Measurements from ENCODE around the gene ABCB8.

ABCB8 gene

DNA sequence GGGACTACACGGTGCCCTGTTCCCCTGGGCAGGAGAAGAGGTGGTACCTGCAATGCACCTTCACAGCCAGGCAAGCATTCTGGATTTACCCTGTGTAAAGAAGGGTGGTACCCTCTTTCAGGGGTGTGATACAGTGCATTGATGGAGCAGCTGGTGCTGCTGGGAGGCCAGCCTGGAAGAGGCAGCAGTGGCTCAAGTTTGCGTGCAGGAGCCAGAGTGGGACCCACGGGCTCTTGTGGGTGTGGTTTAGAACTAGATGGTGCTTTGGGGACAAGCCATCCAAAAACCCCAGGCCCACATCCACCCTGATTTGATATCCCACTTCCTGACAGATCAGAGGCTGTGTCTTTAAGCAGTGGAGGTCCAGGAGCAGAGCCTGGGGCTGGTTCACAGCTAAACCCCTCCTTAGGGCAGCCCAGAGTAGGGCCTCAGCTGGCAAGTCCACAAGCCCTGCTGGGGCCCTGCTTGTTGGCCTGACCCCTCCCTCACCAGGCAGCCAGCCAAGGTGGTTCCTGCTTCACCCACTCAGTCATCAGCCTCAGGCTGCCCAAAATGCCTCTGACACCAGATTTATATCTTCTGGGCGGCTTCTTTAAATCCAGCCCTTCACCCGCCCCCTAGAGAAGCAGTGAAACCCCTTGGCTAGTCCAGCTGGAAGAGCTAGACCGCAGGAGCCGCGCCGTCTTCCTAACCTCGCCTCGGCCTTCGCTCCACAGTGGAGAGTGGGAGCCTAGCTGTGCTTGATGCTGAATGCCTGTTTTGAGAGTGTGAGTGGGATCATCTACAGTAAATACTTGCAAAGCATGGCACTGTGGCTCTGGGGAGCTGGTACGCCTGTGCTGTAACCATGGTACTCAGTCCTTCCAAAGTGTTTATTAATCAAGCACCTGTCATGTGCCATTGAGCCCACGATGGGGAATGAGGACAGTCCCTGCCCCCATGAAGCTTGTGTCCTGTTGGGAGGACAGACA is 18.6 kb downstream of the ABCB8 start:
- Mint-ChIP-seq H3K27ac (no peak overlapping the region), H3K27me3 (no peaks in the 10 kb centered on the region), H3K4me3 (no peak overlapping the region), H3K4me1 (ENCODE audit: low read depth) (no peaks in the 10 kb centered on the region), H3K9me3 (ENCODE audit: low read depth) (no peaks in the 10 kb centered on the region), H3K36me3 (no peaks in the 10 kb centered on the region)

DNA sequence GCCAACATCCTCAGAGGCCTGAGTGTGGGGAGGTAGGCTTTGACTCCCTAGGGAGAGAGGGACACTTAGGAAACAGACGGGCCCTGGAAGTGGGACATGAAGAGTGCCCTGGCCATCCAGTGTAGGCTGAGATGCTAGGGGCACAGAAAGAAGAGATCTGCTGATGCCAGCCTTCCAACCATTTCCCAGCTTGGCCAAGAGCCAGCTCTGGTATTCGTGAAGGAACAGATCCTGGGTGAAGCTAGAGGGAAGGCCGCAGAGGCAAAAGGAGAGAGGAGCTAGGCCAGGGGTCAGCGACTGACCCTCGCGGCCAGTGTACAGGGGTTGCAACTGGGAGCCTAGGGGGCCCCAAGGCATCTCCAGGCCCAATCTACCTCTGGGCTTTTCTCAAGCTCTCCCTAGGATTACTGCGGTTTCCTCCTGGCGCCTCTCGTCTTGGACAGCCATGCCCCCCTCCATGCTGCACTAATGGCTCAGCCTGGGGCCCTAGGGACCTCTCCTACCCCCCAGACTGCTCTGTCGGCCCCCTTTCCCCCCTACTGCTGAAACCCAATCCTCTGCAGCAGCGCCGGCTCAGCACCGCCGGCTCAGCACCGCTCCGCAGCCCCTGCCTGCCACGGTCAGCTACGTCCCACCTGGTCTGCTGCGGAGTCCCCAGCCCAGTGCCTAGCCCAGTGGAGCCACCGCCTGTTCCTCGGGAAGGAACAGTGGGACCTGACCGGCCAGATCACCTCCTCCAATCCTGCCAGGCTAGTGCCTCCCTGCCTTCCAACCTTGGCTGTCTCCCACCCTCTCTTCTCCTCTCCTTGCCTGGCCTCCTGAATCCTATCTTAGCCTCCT is 19.9 kb downstream of the ABCB8 start, which contains the start of gene ASIC3:
Gene ASIC3 (plus strand): TSS at position 556 of the 840 bp plus-strand sequence. CDS start 355 bp downstream, outside the sequence.
- peak within 1 kb of the TSS; percentile 28 for H3K27ac Mint-ChIP-seq
- H3K36me3 Mint-ChIP-seq = peaks cover 5% of the 10 kb centered on the region
- H3K27me3 Mint-ChIP-seq = no peaks in the 10 kb centered on the region
- H3K4me3 Mint-ChIP-seq = no peak within 1 kb of the TSS
- no peaks in the 10 kb centered on the region for H3K9me3 Mint-ChIP-seq (ENCODE audit: low read depth)
- peaks cover 3% of the 10 kb centered on the region for H3K4me1 Mint-ChIP-seq (ENCODE audit: low read depth)

DNA sequence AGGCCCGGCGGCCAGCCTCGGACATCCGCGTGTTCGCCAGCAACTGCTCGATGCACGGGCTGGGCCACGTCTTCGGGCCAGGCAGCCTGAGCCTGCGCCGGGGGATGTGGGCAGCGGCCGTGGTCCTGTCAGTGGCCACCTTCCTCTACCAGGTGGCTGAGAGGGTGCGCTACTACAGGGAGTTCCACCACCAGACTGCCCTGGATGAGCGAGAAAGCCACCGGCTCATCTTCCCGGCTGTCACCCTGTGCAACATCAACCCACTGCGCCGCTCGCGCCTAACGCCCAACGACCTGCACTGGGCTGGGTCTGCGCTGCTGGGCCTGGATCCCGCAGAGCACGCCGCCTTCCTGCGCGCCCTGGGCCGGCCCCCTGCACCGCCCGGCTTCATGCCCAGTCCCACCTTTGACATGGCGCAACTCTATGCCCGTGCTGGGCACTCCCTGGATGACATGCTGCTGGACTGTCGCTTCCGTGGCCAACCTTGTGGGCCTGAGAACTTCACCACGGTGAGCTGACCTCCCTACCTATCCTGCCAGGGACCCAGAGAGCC is 20.7 kb downstream of the ABCB8 start:
- Mint-ChIP-seq H3K36me3 (peaks cover 5% of the 10 kb centered on the region), H3K4me1 (ENCODE audit: low read depth) (peaks cover 3% of the 10 kb centered on the region), H3K9me3 (ENCODE audit: low read depth) (no peaks in the 10 kb centered on the region), H3K27ac (no peak overlapping the region), H3K27me3 (no peaks in the 10 kb centered on the region), H3K4me3 (no peak overlapping the region)

DNA sequence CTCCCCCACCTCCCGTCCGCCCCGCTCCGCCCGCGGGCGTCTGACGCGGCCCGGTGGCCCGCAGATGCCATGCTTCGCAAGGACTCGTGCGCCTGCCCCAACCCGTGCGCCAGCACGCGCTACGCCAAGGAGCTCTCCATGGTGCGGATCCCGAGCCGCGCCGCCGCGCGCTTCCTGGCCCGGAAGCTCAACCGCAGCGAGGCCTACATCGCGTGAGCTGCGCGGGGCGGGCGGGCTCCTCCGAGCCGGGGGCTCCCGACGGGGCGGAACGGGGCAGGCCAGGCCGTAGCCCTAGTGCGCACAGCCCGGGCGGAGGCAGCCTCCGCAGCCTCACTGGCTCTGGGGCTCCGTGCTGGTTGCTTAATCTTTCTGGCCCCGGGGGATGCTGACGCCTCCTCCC is 22.9 kb downstream of the ABCB8 start:
- peaks cover 3% of the 10 kb centered on the region for H3K4me1 Mint-ChIP-seq (ENCODE audit: low read depth)
- H3K27ac Mint-ChIP-seq = no peak overlapping the region
- H3K36me3 Mint-ChIP-seq = peaks cover 5% of the 10 kb centered on the region
- H3K9me3 Mint-ChIP-seq (ENCODE audit: low read depth) = no peaks in the 10 kb centered on the region
- no peak overlapping the region for H3K4me3 Mint-ChIP-seq
- H3K27me3 Mint-ChIP-seq = no peaks in the 10 kb centered on the region

DNA sequence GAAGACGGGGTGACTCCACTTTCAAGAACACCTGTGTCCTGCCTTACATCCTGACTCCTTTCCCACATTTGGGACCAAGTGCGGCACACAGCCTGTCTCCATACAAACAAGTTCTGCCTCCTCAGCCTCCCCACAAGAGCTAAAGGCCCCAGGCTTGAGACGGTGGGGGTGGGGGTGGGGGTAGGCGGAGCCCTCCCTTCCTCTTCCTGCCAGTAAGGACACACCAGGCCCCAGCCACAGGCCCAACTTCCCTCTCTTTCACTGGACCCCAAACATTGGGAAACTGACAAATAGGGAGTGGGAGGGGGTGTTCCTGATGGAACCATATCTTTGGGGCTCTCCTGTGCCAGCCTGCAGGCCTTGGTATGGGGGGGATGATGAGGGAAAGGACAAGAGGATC is 24.8 kb downstream of the ABCB8 start:
- Mint-ChIP-seq H3K4me1 (ENCODE audit: low read depth) (peaks cover 9% of the 10 kb centered on the region), H3K27ac (no peak overlapping the region), H3K4me3 (peak overlapping the region; percentile 5), H3K9me3 (ENCODE audit: low read depth) (no peaks in the 10 kb centered on the region), H3K36me3 (peaks cover 5% of the 10 kb centered on the region), H3K27me3 (no peaks in the 10 kb centered on the region)

DNA sequence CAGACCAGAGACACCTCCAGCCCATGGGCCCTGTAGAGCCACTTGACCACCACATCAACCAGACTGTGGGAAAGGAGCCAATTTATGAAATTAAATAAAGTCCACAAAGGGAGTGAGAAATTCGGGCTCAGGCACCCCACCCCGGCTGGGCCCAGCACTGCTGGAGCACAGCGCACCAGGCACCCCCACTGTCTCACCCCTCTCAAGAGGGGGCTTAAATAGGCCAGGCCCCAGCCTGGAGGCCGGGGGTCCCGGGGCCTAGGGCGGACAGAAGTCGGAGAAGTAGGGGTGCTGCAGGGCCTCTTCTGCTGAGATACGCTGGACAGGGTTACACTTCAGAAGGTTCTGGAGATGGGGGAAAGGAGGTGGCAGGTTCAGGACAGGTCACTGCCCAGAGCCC is 25.5 kb downstream of the ABCB8 start:
- no peaks in the 10 kb centered on the region for H3K9me3 Mint-ChIP-seq (ENCODE audit: low read depth)
- H3K27ac Mint-ChIP-seq = no peak overlapping the region
- H3K36me3 Mint-ChIP-seq = peaks cover 5% of the 10 kb centered on the region
- no peaks in the 10 kb centered on the region for H3K27me3 Mint-ChIP-seq
- H3K4me3 Mint-ChIP-seq = no peak overlapping the region
- H3K4me1 Mint-ChIP-seq (ENCODE audit: low read depth) = peaks cover 11% of the 10 kb centered on the region

DNA sequence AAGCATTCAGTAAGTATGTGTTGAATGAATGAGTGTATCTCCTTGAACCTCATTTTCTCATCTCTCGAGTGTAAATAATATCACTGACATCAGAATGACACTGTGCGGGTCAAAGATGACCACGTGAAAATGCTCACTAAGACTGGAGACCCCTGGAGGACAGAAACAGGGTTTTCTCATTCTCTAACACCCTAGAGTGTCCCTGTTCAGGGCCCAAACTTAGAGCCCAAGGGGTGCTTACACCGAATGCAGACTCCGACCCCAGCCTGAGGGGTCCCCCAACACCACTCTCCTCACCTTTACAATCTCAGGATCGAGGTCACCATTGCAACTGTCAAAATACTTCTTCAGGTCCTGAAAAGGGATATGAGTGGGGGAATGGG is 28.0 kb downstream of the ABCB8 start:
- no peaks in the 10 kb centered on the region for H3K27me3 Mint-ChIP-seq
- no peaks in the 10 kb centered on the region for H3K9me3 Mint-ChIP-seq (ENCODE audit: low read depth)
- peaks cover 5% of the 10 kb centered on the region for H3K36me3 Mint-ChIP-seq
- H3K4me1 Mint-ChIP-seq (ENCODE audit: low read depth) = peaks cover 19% of the 10 kb centered on the region
- H3K4me3 Mint-ChIP-seq = peak overlapping the region; percentile 95
- H3K27ac Mint-ChIP-seq = no peak overlapping the region

DNA sequence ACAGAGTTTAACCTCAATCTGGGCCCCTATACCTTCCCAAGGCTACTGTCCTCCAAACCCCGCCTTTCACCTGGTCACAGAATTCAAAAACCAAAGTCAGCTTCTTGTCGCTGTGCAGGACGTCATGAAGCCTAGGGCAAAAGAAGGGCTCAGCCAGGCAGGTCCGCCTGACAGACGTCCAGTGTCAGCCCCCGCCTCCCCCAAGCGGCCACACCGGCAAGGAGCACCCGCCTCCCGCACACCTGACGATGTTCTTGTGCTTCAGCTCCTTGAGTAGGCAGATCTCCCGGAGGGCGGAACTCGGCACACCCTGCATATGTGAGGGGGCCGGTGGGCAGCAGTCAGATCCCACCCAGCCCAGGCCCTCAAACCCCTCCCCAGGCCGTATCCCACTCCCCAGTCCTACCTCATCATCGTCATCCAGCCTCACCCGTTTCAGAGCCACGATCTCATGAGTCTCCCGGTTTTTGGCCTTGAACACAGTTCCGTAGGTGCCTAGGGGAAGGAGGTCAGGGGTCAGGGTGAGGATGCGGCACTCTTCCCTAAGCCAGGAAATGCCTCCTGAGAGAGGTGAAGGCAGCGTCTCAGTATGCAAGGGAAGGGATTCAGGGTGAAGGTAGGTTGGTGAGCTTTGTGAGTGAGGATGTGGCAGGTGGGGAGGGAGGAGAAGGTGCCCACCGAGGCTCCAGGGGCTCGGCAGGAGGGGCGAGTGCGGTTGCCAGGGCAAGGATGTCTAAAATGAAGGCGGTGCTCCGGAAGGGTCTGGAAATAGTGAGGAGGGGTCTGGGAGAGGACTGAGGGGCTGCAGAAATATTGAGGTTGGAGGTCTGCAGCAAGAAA is 28.6 kb downstream of the ABCB8 start:
- Mint-ChIP-seq H3K4me1 (ENCODE audit: low read depth) (peaks cover 23% of the 10 kb centered on the region), H3K4me3 (peak overlapping the region; percentile 95), H3K36me3 (peaks cover 5% of the 10 kb centered on the region), H3K9me3 (ENCODE audit: low read depth) (no peaks in the 10 kb centered on the region), H3K27ac (peak overlapping the region; percentile 46), H3K27me3 (no peaks in the 10 kb centered on the region)

DNA sequence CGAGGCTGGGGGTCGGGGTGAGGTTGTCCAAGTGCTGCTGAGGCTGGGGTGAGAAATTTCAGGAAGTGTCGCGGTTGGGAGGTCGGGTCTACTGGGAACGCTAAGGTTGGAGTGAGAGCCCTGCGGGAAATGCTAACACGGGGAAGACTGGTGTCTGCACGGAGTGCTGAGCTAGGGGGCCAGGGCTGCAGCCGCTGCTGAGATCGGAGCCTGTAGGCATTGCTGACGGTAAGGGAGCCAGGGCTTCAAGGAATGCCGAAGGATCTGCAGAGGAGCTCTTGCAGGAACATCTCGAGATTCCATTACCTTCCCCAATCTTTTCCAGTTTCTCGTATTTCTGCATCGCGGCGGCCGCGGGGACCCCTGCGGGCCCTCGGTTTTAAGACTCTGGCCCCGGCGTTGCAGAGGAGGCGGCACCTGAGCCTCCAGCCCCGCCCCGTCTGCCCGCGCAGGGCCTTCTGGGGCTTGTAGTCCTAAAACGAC is 29.3 kb downstream of the ABCB8 start, which contains the start of gene CDK5:
Gene CDK5 (minus strand): TSS at position 392 of the 483 bp plus-strand sequence. CDS start 49 bp downstream, at position 343.
- H3K36me3 Mint-ChIP-seq = peaks cover 4% of the 10 kb centered on the region
- H3K27ac Mint-ChIP-seq = peak within 1 kb of the TSS; percentile 90
- H3K27me3 Mint-ChIP-seq = no peaks in the 10 kb centered on the region

DNA sequence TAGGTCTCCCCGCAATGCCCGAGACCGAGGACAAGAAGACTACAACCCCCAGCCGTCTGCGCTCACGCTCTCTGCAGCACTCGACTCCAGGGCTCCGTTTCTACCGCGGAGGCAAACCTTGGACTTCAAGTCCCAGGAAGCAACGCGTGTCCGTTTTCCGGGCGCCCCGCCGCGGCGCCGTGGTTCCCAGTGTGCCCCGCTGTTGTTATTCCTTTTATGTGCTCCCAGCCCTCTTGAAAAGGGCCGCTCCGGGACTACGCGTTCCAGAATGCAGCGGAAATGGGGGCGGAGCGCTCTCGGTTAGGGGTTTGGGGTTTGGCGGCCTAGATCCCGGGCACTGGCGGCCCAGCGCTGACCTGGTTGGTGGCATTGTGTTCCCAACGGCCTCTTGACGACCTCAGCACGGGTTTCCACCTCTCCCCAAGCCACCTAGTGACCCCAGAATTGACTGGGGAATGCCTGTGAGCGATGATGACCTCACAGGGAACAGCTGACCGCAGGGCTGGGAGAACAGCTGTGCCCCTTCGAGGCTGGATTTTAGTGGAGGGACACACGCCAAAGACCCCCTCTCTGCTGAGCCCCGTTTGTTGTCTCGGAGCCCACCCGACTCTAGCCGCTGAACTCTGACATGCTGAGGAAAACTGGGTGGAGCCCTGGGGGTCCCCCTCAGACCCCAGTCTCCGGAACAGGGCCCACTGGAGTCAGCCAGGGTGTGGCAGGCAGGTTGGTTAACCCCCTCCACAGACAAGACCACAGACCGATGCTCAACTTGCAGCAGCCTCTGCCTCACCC is 29.9 kb downstream of the ABCB8 start:
- Mint-ChIP-seq H3K4me3 (peak overlapping the region; percentile 95), H3K4me1 (ENCODE audit: low read depth) (peaks cover 20% of the 10 kb centered on the region), H3K9me3 (ENCODE audit: low read depth) (no peaks in the 10 kb centered on the region), H3K27me3 (no peaks in the 10 kb centered on the region), H3K36me3 (no peaks in the 10 kb centered on the region), H3K27ac (peak overlapping the region; percentile 90)

More for the DNA sequence above, 29.3 kb downstream of the ABCB8 start, which contains the start of gene CDK5:
- Mint-ChIP-seq H3K9me3 (ENCODE audit: low read depth) (no peaks in the 10 kb centered on the region), H3K4me1 (ENCODE audit: low read depth) (peaks cover 21% of the 10 kb centered on the region), H3K4me3 (peak within 1 kb of the TSS; percentile 95)

DNA sequence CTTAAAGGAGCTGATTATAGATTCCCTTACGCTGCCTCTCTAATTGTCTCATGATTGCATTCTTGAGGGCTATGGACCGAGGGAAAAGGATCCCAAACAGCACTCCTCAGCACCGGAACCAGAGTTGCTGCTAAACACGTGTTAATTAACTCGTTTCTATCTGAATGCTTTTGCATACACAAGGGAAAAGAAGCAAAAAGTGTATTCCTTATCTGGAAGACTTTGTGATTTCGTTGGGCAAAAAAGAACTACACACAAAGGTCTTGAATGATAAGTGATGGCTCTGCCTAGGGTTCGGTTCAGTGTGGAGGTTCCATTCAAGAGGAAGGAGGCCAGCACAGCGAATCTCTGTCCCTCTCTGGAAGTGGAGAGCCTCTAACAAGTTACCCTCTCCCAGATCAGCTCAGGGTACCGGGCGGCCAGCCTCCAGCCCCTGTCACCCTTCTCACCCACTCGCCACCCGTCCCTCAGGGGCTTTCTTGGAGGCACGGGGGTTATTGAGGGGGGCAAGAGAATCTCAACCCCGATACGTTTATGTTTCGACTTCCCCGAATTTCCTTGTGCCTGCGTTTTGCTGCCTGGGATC is 30.6 kb downstream of the ABCB8 start:
- Mint-ChIP-seq H3K27me3 (no peaks in the 10 kb centered on the region), H3K4me1 (ENCODE audit: low read depth) (peaks cover 20% of the 10 kb centered on the region), H3K27ac (peak overlapping the region; percentile 90), H3K4me3 (peak overlapping the region; percentile 95), H3K36me3 (no peaks in the 10 kb centered on the region), H3K9me3 (ENCODE audit: low read depth) (no peaks in the 10 kb centered on the region)

DNA sequence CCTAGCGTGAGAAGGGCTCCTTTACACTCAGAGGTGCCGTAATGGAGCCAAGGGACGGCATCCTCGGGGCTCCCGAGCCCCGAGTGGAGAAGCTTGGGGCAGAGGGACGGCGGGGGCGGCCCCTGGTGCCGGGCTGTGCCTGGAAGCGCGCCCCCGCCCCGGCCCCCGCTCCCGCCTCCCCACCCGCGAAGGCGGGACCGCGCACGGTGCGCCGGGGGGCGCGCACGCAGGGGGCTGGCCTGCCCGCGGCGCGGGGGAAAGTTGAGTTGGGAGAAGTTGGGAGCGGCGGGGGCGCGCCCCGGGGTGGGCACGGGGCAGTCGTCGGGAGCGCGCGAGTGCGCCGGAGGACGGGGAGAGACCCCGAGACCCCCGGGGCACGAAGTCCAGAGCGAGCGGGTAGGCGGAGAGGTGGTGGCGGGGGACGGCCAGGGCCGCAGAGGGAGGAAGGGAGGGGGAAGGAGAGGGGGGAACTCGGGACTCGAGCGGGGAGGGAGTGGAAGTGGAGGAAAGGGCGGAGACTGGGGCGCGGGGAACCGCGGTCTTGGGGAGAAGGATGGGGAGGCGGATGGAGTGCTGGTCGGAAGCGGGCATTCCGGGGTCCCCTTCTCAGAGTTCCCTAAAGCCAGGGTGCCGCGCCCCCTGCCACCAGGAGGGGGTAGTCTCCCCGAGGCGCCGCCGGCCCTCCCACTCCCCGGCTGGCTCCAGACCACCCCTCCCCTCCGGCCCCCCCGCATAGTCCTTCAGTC is 31.3 kb downstream of the ABCB8 start, which contains the start of gene SLC4A2:
Gene SLC4A2 (plus strand): TSS at position 223 of the 746 bp plus-strand sequence. CDS start 2,399 bp downstream, outside the sequence.
- peak within 1 kb of the TSS; percentile 95 for H3K4me3 Mint-ChIP-seq
- peak within 1 kb of the TSS; percentile 90 for H3K27ac Mint-ChIP-seq
- H3K9me3 Mint-ChIP-seq (ENCODE audit: low read depth) = no peaks in the 10 kb centered on the region
- H3K27me3 Mint-ChIP-seq = no peaks in the 10 kb centered on the region
- H3K4me1 Mint-ChIP-seq (ENCODE audit: low read depth) = peaks cover 20% of the 10 kb centered on the region
- no peaks in the 10 kb centered on the region for H3K36me3 Mint-ChIP-seq
